ENCODE data around the gene CDH4.

The CDH4 gene

GRCh38 chr20:61765081-61765870 is 513.2 kb downstream of the CDH4 start:
- H3K4me1 ChIP-seq (ENCODE audit: control insufficient read depth, insufficient read depth, low read length), result no peaks in the 10 kb centered on the region
- no peaks in the 10 kb centered on the region for H3K27me3 ChIP-seq (ENCODE audit: control insufficient read depth, insufficient read depth, low read length)
- H3K36me3 ChIP-seq (ENCODE audit: control insufficient read depth, insufficient read depth, low read length), result no peaks in the 10 kb centered on the region
- H3K9ac ChIP-seq (ENCODE audit: low read length), result no peak overlapping the region
- no peak overlapping the region for H3K27ac ChIP-seq (ENCODE audit: low read depth, low read length)
- no peak overlapping the region for H3K4me3 ChIP-seq (ENCODE audit: low read length)

GRCh38 chr20:61765871-61766654 is 514.0 kb downstream of the CDH4 start:
- Histone ChIP-seq H3K27ac (ENCODE audit: low read depth, low read length) (no peak overlapping the region), H3K27me3 (ENCODE audit: control insufficient read depth, insufficient read depth, low read length) (no peaks in the 10 kb centered on the region), H3K4me1 (ENCODE audit: control insufficient read depth, insufficient read depth, low read length) (no peaks in the 10 kb centered on the region), H3K9ac (ENCODE audit: low read length) (no peak overlapping the region), H3K36me3 (ENCODE audit: control insufficient read depth, insufficient read depth, low read length) (no peaks in the 10 kb centered on the region), H3K4me3 (ENCODE audit: low read length) (no peak overlapping the region)

GRCh38 chr20:61766921-61767610 is 515.0 kb downstream of the CDH4 start:
- H3K9ac ChIP-seq (ENCODE audit: low read length), result no peak overlapping the region
- no peaks in the 10 kb centered on the region for H3K4me1 ChIP-seq (ENCODE audit: control insufficient read depth, insufficient read depth, low read length)
- H3K27ac ChIP-seq (ENCODE audit: low read depth, low read length), result no peak overlapping the region
- H3K4me3 ChIP-seq (ENCODE audit: low read length), result no peak overlapping the region
- no peaks in the 10 kb centered on the region for H3K36me3 ChIP-seq (ENCODE audit: control insufficient read depth, insufficient read depth, low read length)
- H3K27me3 ChIP-seq (ENCODE audit: control insufficient read depth, insufficient read depth, low read length), result no peaks in the 10 kb centered on the region

GRCh38 chr20:61767761-61768494 is 515.9 kb downstream of the CDH4 start:
- Histone ChIP-seq H3K36me3 (ENCODE audit: control insufficient read depth, insufficient read depth, low read length) (no peaks in the 10 kb centered on the region), H3K9ac (ENCODE audit: low read length) (no peak overlapping the region), H3K4me1 (ENCODE audit: control insufficient read depth, insufficient read depth, low read length) (no peaks in the 10 kb centered on the region), H3K27ac (ENCODE audit: low read depth, low read length) (no peak overlapping the region), H3K27me3 (ENCODE audit: control insufficient read depth, insufficient read depth, low read length) (no peaks in the 10 kb centered on the region), H3K4me3 (ENCODE audit: low read length) (no peak overlapping the region)

GRCh38 chr20:61768571-61769285 is 516.7 kb downstream of the CDH4 start:
- Histone ChIP-seq H3K4me3 (ENCODE audit: low read length) (no peak overlapping the region), H3K36me3 (ENCODE audit: control insufficient read depth, insufficient read depth, low read length) (no peaks in the 10 kb centered on the region), H3K9ac (ENCODE audit: low read length) (no peak overlapping the region), H3K27ac (ENCODE audit: low read depth, low read length) (no peak overlapping the region), H3K27me3 (ENCODE audit: control insufficient read depth, insufficient read depth, low read length) (no peaks in the 10 kb centered on the region), H3K4me1 (ENCODE audit: control insufficient read depth, insufficient read depth, low read length) (no peaks in the 10 kb centered on the region)

GRCh38 chr20:61769286-61769832 is 517.3 kb downstream of the CDH4 start:
- Histone ChIP-seq H3K4me1 (ENCODE audit: control insufficient read depth, insufficient read depth, low read length) (no peaks in the 10 kb centered on the region), H3K27me3 (ENCODE audit: control insufficient read depth, insufficient read depth, low read length) (no peaks in the 10 kb centered on the region), H3K36me3 (ENCODE audit: control insufficient read depth, insufficient read depth, low read length) (no peaks in the 10 kb centered on the region), H3K27ac (ENCODE audit: low read depth, low read length) (no peak overlapping the region), H3K4me3 (ENCODE audit: low read length) (no peak overlapping the region), H3K9ac (ENCODE audit: low read length) (no peak overlapping the region)

GRCh38 chr20:61770113-61770585 is 518.1 kb downstream of the CDH4 start:
- Histone ChIP-seq H3K4me3 (ENCODE audit: low read length) (no peak overlapping the region), H3K4me1 (ENCODE audit: control insufficient read depth, insufficient read depth, low read length) (no peaks in the 10 kb centered on the region), H3K27me3 (ENCODE audit: control insufficient read depth, insufficient read depth, low read length) (no peaks in the 10 kb centered on the region), H3K36me3 (ENCODE audit: control insufficient read depth, insufficient read depth, low read length) (no peaks in the 10 kb centered on the region), H3K9ac (ENCODE audit: low read length) (no peak overlapping the region), H3K27ac (ENCODE audit: low read depth, low read length) (no peak overlapping the region)

- Histone ChIP-seq H3K27me3 (ENCODE audit: control insufficient read depth, insufficient read depth, low read length) (no peaks in the 10 kb centered on the region), H3K27ac (ENCODE audit: low read depth, low read length) (no peak overlapping the region), H3K4me3 (ENCODE audit: low read length) (no peak overlapping the region), H3K36me3 (ENCODE audit: control insufficient read depth, insufficient read depth, low read length) (no peaks in the 10 kb centered on the region), H3K4me1 (ENCODE audit: control insufficient read depth, insufficient read depth, low read length) (no peaks in the 10 kb centered on the region), H3K9ac (ENCODE audit: low read length) (no peak overlapping the region)
These were observed 519.8 kb downstream of the CDH4 start for GRCh38 chr20:61771805-61772350.

- no peaks in the 10 kb centered on the region for H3K27me3 ChIP-seq (ENCODE audit: control insufficient read depth, insufficient read depth, low read length)
- H3K9ac ChIP-seq (ENCODE audit: low read length), result no peak overlapping the region
- H3K36me3 ChIP-seq (ENCODE audit: control insufficient read depth, insufficient read depth, low read length), result no peaks in the 10 kb centered on the region
- H3K4me3 ChIP-seq (ENCODE audit: low read length), result no peak overlapping the region
- H3K27ac ChIP-seq (ENCODE audit: low read depth, low read length), result no peak overlapping the region
- H3K4me1 ChIP-seq (ENCODE audit: control insufficient read depth, insufficient read depth, low read length), result no peaks in the 10 kb centered on the region
These were observed 521.0 kb downstream of the CDH4 start for GRCh38 chr20:61772828-61773631.

- Histone ChIP-seq H3K27ac (ENCODE audit: low read depth, low read length) (no peak overlapping the region), H3K36me3 (ENCODE audit: control insufficient read depth, insufficient read depth, low read length) (no peaks in the 10 kb centered on the region), H3K27me3 (ENCODE audit: control insufficient read depth, insufficient read depth, low read length) (no peaks in the 10 kb centered on the region), H3K9ac (ENCODE audit: low read length) (no peak overlapping the region), H3K4me3 (ENCODE audit: low read length) (no peak overlapping the region), H3K4me1 (ENCODE audit: control insufficient read depth, insufficient read depth, low read length) (no peaks in the 10 kb centered on the region)
These were observed 522.0 kb downstream of the CDH4 start for GRCh38 chr20:61773926-61774587.
